HUES48 (cell line): ENCODE results near the gene SIX4.

Experiments used
- H3K27ac ChIP-seq: one replicate; pipeline ENCODE4 v1.7.0; 2013; ENCODE audit warnings: low read depth, low read length, inconsistent platforms
- H3K27me3 ChIP-seq: 2 replicates; pipeline ENCODE4 v1.6.1; 2013; ENCODE audit warnings: mild to moderate bottlenecking, low read length; ENCODE audit not compliant: control insufficient read depth, insufficient read depth
- H3K36me3 ChIP-seq: 2 replicates; pipeline ENCODE4 v1.6.1; 2013; ENCODE audit warnings: low read length; ENCODE audit not compliant: control insufficient read depth, insufficient read depth
- H3K4me1 ChIP-seq: 2 replicates; pipeline ENCODE4 v1.6.1; 2013; ENCODE audit warnings: mild to moderate bottlenecking, low read length; ENCODE audit not compliant: control insufficient read depth, insufficient read depth
- H3K4me3 ChIP-seq: 2 replicates; pipeline ENCODE4 v1.5.1; 2013; ENCODE audit warnings: mild to moderate bottlenecking, low read depth, low read length
- H3K9ac ChIP-seq: 2 replicates; pipeline ENCODE4 v1.6.1; 2013; ENCODE audit warnings: mild to moderate bottlenecking, low read depth, low read length, moderate library complexity
- H3K9me3 ChIP-seq: 2 replicates; pipeline ENCODE4 v1.6.1; 2013; ENCODE audit warnings: low read length; ENCODE audit not compliant: control insufficient read depth, insufficient read depth

Gene SIX4

DNA sequence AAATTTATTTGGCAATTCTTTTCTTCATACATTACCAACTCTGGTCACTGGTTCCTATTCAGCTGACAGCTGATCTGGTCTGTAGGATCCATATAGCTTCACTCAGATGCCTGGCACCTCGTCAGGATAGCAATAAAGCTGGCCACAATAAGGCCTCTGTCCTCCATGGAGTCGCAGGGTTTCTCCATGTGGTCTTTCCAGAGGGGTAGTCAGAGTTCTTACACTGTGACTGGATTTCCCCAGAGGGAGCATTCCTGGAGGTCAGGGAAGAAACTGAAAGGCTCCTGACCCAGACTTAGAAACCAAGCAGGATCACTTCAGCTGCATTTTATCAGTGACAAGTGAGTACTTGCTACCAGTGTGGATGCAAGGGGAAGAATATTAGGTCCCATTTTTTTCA, 39.9 kb downstream of the SIX4 start:
- Histone ChIP-seq H3K36me3 (no peaks in the 10 kb centered on the region), H3K4me1 (peaks cover 11% of the 10 kb centered on the region), H3K27me3 (no peaks in the 10 kb centered on the region), H3K9me3 (no peaks in the 10 kb centered on the region), H3K9ac (no peak overlapping the region), H3K27ac (no peak overlapping the region), H3K4me3 (no peak overlapping the region)

- Histone ChIP-seq H3K36me3 (no peaks in the 10 kb centered on the region), H3K9me3 (no peaks in the 10 kb centered on the region), H3K27me3 (no peaks in the 10 kb centered on the region), H3K27ac (no peak overlapping the region), H3K9ac (no peak overlapping the region), H3K4me1 (peaks cover 24% of the 10 kb centered on the region), H3K4me3 (no peak overlapping the region)
Measured at GRCh38 chr14:60681271-60681670, 42.9 kb downstream of the SIX4 start.

DNA sequence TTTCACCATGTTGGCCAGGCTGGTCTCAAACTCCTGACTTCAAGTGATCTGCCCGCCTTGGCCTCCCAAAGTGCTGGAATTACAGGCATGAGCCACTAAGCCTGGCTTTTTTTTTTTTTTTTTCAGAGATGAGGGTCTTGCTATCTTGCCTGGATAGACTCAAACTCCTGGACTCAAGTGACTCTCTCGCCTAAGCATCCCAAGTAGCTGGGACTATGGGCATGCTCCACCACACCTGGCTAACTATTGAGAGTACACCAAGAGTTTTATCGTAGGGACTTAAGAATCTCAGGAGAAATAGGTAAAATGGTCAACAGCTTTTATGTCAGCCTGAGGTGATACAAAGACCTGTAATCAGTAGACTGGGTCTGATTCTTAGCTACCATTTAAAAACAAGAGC, 43.6 kb downstream of the SIX4 start:
- Histone ChIP-seq H3K4me1 (peaks cover 24% of the 10 kb centered on the region), H3K9ac (no peak overlapping the region), H3K27me3 (no peaks in the 10 kb centered on the region), H3K36me3 (no peaks in the 10 kb centered on the region), H3K9me3 (no peaks in the 10 kb centered on the region), H3K4me3 (no peak overlapping the region), H3K27ac (no peak overlapping the region)

GRCh38 chr14:60679566-60680258, 44.4 kb downstream of the SIX4 start:
- H3K4me1 ChIP-seq, result peaks cover 24% of the 10 kb centered on the region
- H3K9ac ChIP-seq, result no peak overlapping the region
- H3K4me3 ChIP-seq, result peak overlapping the region; percentile 22; the same call in 1 of the 2 replicates
- no peaks in the 10 kb centered on the region for H3K27me3 ChIP-seq
- no peaks in the 10 kb centered on the region for H3K9me3 ChIP-seq
- no peaks in the 10 kb centered on the region for H3K36me3 ChIP-seq
- H3K27ac ChIP-seq, result peak overlapping the region; percentile 71

GRCh38 chr14:60677701-60678100, 46.5 kb downstream of the SIX4 start:
- H3K27ac ChIP-seq, result no peak overlapping the region
- peaks cover 24% of the 10 kb centered on the region for H3K4me1 ChIP-seq
- no peaks in the 10 kb centered on the region for H3K27me3 ChIP-seq
- no peak overlapping the region for H3K4me3 ChIP-seq
- H3K9ac ChIP-seq, result no peak overlapping the region
- H3K9me3 ChIP-seq, result no peaks in the 10 kb centered on the region
- H3K36me3 ChIP-seq, result no peaks in the 10 kb centered on the region

DNA sequence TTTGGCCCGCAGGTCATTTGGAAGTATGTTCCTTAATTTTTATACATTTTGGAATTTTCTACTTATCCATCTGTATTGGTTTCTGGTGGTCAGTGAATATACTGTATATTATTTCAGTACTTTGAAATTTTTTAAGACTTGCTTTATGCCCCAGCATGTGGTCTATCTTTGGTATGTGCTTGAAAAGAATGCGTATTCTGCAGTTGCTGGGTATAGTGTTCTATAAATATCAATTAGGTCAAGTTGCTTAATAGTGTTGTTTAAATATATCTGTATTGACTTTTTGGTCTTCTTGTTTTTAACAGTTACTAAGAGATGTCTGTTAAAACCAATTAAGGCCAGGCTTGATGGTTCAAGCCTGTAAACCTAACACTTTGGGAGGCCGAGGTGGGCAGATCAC, 53.2 kb downstream of the SIX4 start:
- Histone ChIP-seq H3K9ac (no peak overlapping the region), H3K27me3 (no peaks in the 10 kb centered on the region), H3K36me3 (no peaks in the 10 kb centered on the region), H3K9me3 (no peaks in the 10 kb centered on the region), H3K4me3 (no peak overlapping the region), H3K4me1 (no peaks in the 10 kb centered on the region), H3K27ac (no peak overlapping the region)

DNA sequence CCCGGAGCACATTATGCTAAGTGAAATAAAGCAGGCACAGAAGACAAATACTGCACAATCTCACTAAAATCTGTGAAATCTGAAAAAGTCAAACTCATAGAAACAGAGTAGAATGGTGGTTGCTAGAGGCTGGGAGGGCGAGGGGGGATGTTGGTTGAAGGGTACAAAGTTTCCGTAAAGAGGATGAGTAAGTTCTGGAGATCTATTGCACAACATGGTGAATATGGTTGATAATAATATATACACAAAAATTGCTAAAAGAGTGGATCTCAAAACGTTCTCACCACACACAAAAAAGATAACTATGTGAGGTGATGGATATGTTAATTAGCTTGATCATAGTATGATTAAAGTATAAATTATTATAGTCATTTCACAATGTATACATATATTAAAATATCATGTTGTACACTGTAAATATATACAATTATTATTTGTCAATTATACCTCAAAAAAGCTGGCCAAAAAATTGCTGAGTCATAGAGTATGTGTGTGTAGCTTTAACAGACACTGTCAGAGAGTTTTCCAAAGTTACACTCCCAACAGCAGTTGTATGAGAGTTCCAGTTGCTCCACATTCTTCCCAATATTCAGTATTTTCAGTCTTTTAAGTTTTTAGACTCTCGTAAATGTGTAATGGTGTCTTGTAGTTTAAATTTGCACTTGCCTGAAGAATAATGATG, 55.6 kb downstream of the SIX4 start:
- Histone ChIP-seq H3K4me3 (no peak overlapping the region), H3K27ac (no peak overlapping the region), H3K9ac (no peak overlapping the region), H3K36me3 (no peaks in the 10 kb centered on the region), H3K9me3 (no peaks in the 10 kb centered on the region), H3K4me1 (no peaks in the 10 kb centered on the region), H3K27me3 (no peaks in the 10 kb centered on the region)

GRCh38 chr14:60665177-60665550, 59.0 kb downstream of the SIX4 start:
- no peaks in the 10 kb centered on the region for H3K36me3 ChIP-seq
- H3K27me3 ChIP-seq, result peaks cover 3% of the 10 kb centered on the region; the same call in 1 of the 2 replicates
- H3K27ac ChIP-seq, result no peak overlapping the region
- H3K4me1 ChIP-seq, result no peaks in the 10 kb centered on the region
- no peak overlapping the region for H3K9ac ChIP-seq
- H3K4me3 ChIP-seq, result no peak overlapping the region
- H3K9me3 ChIP-seq, result no peaks in the 10 kb centered on the region

- H3K27ac ChIP-seq, result no peak overlapping the region
- H3K4me3 ChIP-seq, result no peak overlapping the region
- H3K27me3 ChIP-seq, result peaks cover 24% of the 10 kb centered on the region
- H3K36me3 ChIP-seq, result no peaks in the 10 kb centered on the region
- peaks cover 14% of the 10 kb centered on the region for H3K4me1 ChIP-seq
- H3K9ac ChIP-seq, result no peak overlapping the region
- no peaks in the 10 kb centered on the region for H3K9me3 ChIP-seq
Measured at GRCh38 chr14:60662982-60663381, 61.2 kb downstream of the SIX4 start.

GRCh38 chr14:60661721-60662120, 62.4 kb downstream of the SIX4 start:
- no peak overlapping the region for H3K27ac ChIP-seq
- H3K27me3 ChIP-seq, result peaks cover 37% of the 10 kb centered on the region
- no peaks in the 10 kb centered on the region for H3K36me3 ChIP-seq
- no peaks in the 10 kb centered on the region for H3K9me3 ChIP-seq
- no peak overlapping the region for H3K4me3 ChIP-seq
- peaks cover 16% of the 10 kb centered on the region for H3K4me1 ChIP-seq
- no peak overlapping the region for H3K9ac ChIP-seq
